PFSK-1 (cell line): ENCODE results near the gene CALML4.

Experiments used
- FOXP2 ChIP-seq: optimal IDR thresholded peaks from 2 replicates; pipeline ENCODE3; 2011; ENCODE audit warnings: borderline replicate concordance, control low read depth, inconsistent platforms; ENCODE audit not compliant: insufficient read depth; ENCODE audit errors: extremely low read length, extremely low read depth
- POLR2AphosphoS5 ChIP-seq: IDR thresholded peaks from 2 replicates; pipeline ENCODE4 v1.6.1; 2012; ENCODE audit warnings: low read depth, mild to moderate bottlenecking, control low read depth, low read length, moderate library complexity
- SIN3A ChIP-seq: IDR thresholded peaks from 2 replicates; pipeline ENCODE4 v1.6.1; 2012; ENCODE audit warnings: mild to moderate bottlenecking, low read length, moderate library complexity, borderline replicate concordance; ENCODE audit not compliant: insufficient read depth
- TAF1 ChIP-seq: IDR thresholded peaks from 2 replicates; pipeline ENCODE4 v1.6.1; 2012; ENCODE audit warnings: low read length, control low read depth, borderline replicate concordance; ENCODE audit not compliant: insufficient read depth
- TF ChIP-seq, protein P1 (sequence below), 2 experiments: IDR thresholded peaks; 2 replicates each; pipeline versions ENCODE4 v1.6.1 to v1.8.0; 2011 to 2012; ENCODE audit warnings: low read depth in 2 of 2, low read length in 2 of 2, control low read depth in 1 of 2, inconsistent platforms in 1 of 2, mild to moderate bottlenecking in 1 of 2, moderate library complexity in 1 of 2; ENCODE audit not compliant: insufficient read depth in 1 of 2

CALML4 gene

DNA sequence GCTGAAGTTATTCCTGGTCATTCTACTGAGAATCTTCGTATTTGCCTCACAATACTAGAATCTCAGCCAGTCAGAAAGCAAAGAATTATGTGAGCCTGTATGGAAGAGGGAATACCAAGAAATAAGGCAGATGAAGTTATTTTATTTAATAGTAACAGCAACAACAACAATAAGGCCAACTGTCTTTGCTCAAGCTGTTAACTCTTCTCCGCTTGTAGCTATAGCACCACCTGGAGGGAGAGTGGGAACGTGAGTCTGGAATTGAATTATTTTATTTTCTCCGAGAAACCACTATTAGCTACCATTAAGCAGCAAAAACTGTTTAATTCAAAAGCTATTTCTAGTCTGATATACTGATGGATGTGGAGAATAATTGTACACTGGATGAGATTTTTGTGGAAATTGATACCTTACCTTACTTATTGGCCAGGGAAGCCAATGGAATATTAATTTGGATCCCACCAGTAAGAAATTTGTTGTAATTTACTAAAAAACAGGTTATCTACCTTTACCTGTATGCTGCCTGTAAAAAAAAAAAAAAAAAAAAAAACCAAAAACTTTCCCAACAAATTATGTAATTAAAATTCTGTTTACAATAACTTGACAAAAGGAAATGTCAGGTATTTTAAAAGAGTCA, 50.1 kb downstream of the CALML4 start:
- TF ChIP-seq SIN3A (no peak), POLR2AphosphoS5 (no peak), TAF1 (no peak), FOXP2 (no peak)
- TF ChIP-seq, protein P1, sequence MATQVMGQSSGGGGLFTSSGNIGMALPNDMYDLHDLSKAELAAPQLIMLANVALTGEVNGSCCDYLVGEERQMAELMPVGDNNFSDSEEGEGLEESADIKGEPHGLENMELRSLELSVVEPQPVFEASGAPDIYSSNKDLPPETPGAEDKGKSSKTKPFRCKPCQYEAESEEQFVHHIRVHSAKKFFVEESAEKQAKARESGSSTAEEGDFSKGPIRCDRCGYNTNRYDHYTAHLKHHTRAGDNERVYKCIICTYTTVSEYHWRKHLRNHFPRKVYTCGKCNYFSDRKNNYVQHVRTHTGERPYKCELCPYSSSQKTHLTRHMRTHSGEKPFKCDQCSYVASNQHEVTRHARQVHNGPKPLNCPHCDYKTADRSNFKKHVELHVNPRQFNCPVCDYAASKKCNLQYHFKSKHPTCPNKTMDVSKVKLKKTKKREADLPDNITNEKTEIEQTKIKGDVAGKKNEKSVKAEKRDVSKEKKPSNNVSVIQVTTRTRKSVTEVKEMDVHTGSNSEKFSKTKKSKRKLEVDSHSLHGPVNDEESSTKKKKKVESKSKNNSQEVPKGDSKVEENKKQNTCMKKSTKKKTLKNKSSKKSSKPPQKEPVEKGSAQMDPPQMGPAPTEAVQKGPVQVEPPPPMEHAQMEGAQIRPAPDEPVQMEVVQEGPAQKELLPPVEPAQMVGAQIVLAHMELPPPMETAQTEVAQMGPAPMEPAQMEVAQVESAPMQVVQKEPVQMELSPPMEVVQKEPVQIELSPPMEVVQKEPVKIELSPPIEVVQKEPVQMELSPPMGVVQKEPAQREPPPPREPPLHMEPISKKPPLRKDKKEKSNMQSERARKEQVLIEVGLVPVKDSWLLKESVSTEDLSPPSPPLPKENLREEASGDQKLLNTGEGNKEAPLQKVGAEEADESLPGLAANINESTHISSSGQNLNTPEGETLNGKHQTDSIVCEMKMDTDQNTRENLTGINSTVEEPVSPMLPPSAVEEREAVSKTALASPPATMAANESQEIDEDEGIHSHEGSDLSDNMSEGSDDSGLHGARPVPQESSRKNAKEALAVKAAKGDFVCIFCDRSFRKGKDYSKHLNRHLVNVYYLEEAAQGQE (IDR thresholded peaks at IDR 0.05; ENCODE audit: insufficient read depth in 1 of 2, low read depth in 2 of 2, low read length in 2 of 2): no peak

DNA sequence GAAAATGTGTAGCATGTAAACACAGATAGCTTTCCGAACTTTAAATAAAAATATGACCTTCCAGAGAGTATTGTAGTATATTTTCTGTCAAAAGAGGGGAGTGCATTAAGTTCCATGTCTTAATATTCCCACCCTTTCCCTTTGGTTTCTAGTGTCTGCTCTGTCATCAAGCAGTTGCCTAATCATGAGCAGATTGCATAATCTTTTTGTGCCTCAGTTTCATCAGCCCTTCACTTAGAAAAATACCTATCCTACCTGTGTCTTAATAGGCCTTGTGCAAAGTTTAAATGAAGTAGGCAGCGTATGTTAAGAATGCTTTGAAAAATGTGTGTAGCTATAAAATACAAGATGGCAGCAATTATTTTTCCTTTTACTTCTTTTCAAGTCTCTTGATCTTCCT, 52.8 kb downstream of the CALML4 start:
- TF ChIP-seq POLR2AphosphoS5 (no peak), SIN3A (no peak), TAF1 (no peak), FOXP2 (no peak)
- TF ChIP-seq, protein P1 (IDR thresholded peaks at IDR 0.05; ENCODE audit: insufficient read depth in 1 of 2, low read depth in 2 of 2, low read length in 2 of 2): no peak

DNA sequence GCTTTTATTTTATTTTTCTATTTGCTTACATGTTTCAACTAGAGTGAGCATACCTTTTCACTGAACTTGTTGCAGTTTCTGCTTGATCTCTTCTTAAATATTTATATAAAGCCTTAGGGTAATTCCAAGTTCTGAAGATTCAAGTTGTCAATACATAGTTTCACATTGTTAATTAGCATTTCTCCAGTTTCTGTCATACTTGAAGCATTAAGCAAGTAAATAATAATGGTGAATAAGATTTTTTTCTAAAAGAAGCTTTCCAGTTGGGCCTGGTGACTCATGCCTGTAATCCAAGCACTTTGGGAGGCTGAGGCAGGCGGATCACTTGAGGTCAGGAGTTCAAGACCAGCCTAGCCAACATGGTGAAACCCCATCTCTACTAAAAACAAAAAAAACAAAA, 53.9 kb downstream of the CALML4 start:
- TF ChIP-seq FOXP2: no peak
- no peak for TF ChIP-seq TAF1
- no peak for TF ChIP-seq SIN3A
- TF ChIP-seq, protein P1 (IDR thresholded peaks at IDR 0.05; ENCODE audit: insufficient read depth in 1 of 2, low read depth in 2 of 2, low read length in 2 of 2): no peak
- TF ChIP-seq POLR2AphosphoS5: no peak

DNA sequence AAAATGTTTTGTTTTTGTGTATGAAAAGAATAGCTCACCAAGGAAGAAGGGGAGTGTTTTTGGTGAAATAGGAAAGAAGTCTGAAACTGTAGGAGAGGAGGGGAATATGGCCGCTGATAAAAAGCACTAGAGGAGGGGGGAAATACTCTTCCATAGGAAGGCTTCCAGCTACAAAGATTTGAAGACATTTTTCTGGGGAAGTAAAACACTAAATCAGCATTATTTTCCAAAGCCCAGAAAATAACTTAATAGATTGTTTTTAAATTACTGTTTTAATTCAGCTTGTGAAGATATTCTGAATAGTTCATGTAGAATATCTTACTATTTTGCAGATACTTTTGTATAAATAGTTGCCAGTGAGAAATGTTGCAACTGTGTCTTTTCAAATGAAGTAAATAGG, 54.9 kb downstream of the CALML4 start:
- TF ChIP-seq SIN3A (no peak), TAF1 (no peak), FOXP2 (no peak), POLR2AphosphoS5 (no peak)
- TF ChIP-seq, protein P1 (IDR thresholded peaks at IDR 0.05; ENCODE audit: insufficient read depth in 1 of 2, low read depth in 2 of 2, low read length in 2 of 2): no peak

DNA sequence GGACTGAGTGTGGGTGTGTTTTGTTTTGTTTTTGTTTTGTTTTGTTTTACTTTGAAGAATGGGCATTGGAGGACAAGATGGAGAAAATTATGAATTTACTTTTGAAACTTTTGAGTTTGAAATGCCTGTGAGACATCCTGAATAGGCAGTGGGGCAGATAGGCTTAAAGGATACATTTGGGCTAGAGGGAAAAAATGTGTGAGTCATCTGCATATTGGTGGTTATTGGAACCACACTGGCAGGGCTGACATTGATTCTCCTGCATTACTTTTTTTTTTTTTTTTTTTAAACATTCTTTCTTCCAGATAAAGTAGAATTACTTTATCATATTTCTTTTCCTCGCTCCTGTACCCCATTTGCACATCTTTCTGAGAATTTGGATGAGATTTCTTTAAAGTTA, 56.1 kb downstream of the CALML4 start:
- TF ChIP-seq SIN3A (no peak), FOXP2 (no peak), TAF1 (no peak), POLR2AphosphoS5 (no peak)
- TF ChIP-seq, protein P1 (IDR thresholded peaks at IDR 0.05; ENCODE audit: insufficient read depth in 1 of 2, low read depth in 2 of 2, low read length in 2 of 2): no peak
